H9 (cell line): ENCODE data around the gene EMX2. TPM values are rescaled to one million over a fixed set of nuclear protein-coding genes. Genes with fewer than 3 reads are reported as not detected.
A peak's percentile ranks its signal among the peaks of the same experiment; 100 is the strongest.

Source experiments
- DNase-seq: peaks from one replicate; pipeline ENCODE4 v3.0.0-alpha.2; 2017
- H2AFZ ChIP-seq: one replicate; pipeline ENCODE4 v1.6.1; 2013; ENCODE audit warnings: mild to moderate bottlenecking, low read length, control low read depth, moderate library complexity
- H2AK5ac ChIP-seq: 2 replicates; pipeline ENCODE4 v1.6.1; 2013; ENCODE audit warnings: low read length, control low read depth, mixed read lengths; ENCODE audit not compliant: insufficient read length
- H2BK120ac ChIP-seq: one replicate; pipeline ENCODE4 v1.6.1; 2013; ENCODE audit warnings: low read depth, mild to moderate bottlenecking, low read length, control low read depth, inconsistent platforms; ENCODE audit not compliant: poor library complexity, severe bottlenecking
- H2BK12ac ChIP-seq: 2 replicates; pipeline ENCODE4 v1.6.1; 2013; ENCODE audit warnings: low read length, control low read depth, mixed read lengths, low read depth; ENCODE audit not compliant: insufficient read length
- H2BK15ac ChIP-seq: 2 replicates; pipeline ENCODE4 v1.6.1; 2013; ENCODE audit warnings: low read depth, low read length, control low read depth
- H2BK20ac ChIP-seq: one replicate; pipeline ENCODE4 v1.6.1; 2013; ENCODE audit warnings: low read depth, mild to moderate bottlenecking, low read length, control low read depth, inconsistent platforms; ENCODE audit not compliant: poor library complexity, severe bottlenecking
- H2BK5ac ChIP-seq: 2 replicates; pipeline ENCODE4 v1.6.1; 2013; ENCODE audit warnings: low read length, control low read depth, mixed read lengths; ENCODE audit not compliant: insufficient read length
- H3K14ac ChIP-seq: 2 replicates; pipeline ENCODE4 v1.6.1; 2013; ENCODE audit warnings: low read length, control low read depth; ENCODE audit not compliant: insufficient read depth
- H3K18ac ChIP-seq: 2 replicates; pipeline ENCODE4 v1.6.1; 2013; ENCODE audit warnings: low read depth, mild to moderate bottlenecking, mixed read lengths, low read length, control low read depth; ENCODE audit not compliant: insufficient read length
- H3K23ac ChIP-seq: 2 replicates; pipeline ENCODE4 v1.6.1; 2013; ENCODE audit warnings: low read length, control low read depth, mixed read lengths, low read depth; ENCODE audit not compliant: insufficient read length
- H3K23me2 ChIP-seq: 2 replicates; pipeline ENCODE4 v1.6.1; 2013; ENCODE audit warnings: low read depth, mild to moderate bottlenecking, mixed read lengths, low read length, control low read depth; ENCODE audit not compliant: insufficient read length, poor library complexity, severe bottlenecking
- H3K27ac ChIP-seq: 2 replicates; pipeline ENCODE4 v1.5.1; 2013; ENCODE audit warnings: low read length, control low read depth, mixed read lengths, low read depth; ENCODE audit not compliant: insufficient read length
- H3K27me3 ChIP-seq: 2 replicates; pipeline ENCODE4 v1.6.1; 2013; ENCODE audit warnings: low read length, control low read depth, inconsistent platforms; ENCODE audit not compliant: insufficient read depth
- H3K4ac ChIP-seq: 2 replicates; pipeline ENCODE4 v1.6.1; 2013; ENCODE audit warnings: low read depth, mild to moderate bottlenecking, control low read depth, inconsistent platforms, low read length, moderate library complexity
- H3K4me1 ChIP-seq: 2 replicates; pipeline ENCODE4 v1.6.1; 2013; ENCODE audit warnings: low read length, control low read depth, inconsistent platforms; ENCODE audit not compliant: insufficient read depth
- H3K4me2 ChIP-seq: 2 replicates; pipeline ENCODE4 v1.6.1; 2013; ENCODE audit warnings: low read length, control low read depth, mixed read lengths; ENCODE audit not compliant: insufficient read length, insufficient read depth
- H3K56ac ChIP-seq: 2 replicates; pipeline ENCODE4 v1.6.1; 2013; ENCODE audit warnings: low read depth, mild to moderate bottlenecking, mixed read lengths, low read length, control low read depth; ENCODE audit not compliant: insufficient read length
- H3K79me1 ChIP-seq: 2 replicates; pipeline ENCODE4 v1.6.1; 2013; ENCODE audit warnings: low read depth, mild to moderate bottlenecking, moderate library complexity, low read length, control low read depth, inconsistent platforms; ENCODE audit not compliant: insufficient read depth, poor library complexity, severe bottlenecking
- H3K79me2 ChIP-seq: 2 replicates; pipeline ENCODE4 v1.6.1; 2013; ENCODE audit warnings: low read length, control low read depth, inconsistent platforms; ENCODE audit not compliant: insufficient read depth
- H3K9ac ChIP-seq: 2 replicates; pipeline ENCODE4 v1.6.1; 2013; ENCODE audit warnings: low read length, control low read depth, mixed read lengths; ENCODE audit not compliant: insufficient read length; ENCODE audit errors: extremely low read depth
- H3K9me3 ChIP-seq: one replicate; pipeline ENCODE4 v1.6.1; 2013; ENCODE audit warnings: low read depth, low read length, inconsistent platforms; ENCODE audit not compliant: control insufficient read depth
- H3T11ph ChIP-seq: one replicate; pipeline ENCODE4 v1.6.1; 2013; ENCODE audit warnings: mild to moderate bottlenecking, low read length, control low read depth, inconsistent platforms
- H4K20me1 ChIP-seq: one replicate; pipeline ENCODE4 v1.6.1; 2013; ENCODE audit not compliant: control insufficient read depth, insufficient read length, insufficient read depth
- H4K5ac ChIP-seq: 2 replicates; pipeline ENCODE4 v1.6.1; 2013; ENCODE audit warnings: low read depth, mild to moderate bottlenecking, mixed read lengths, low read length, control low read depth; ENCODE audit not compliant: insufficient read length
- H4K8ac ChIP-seq: replicated peaks from 2 replicates; pipeline ENCODE4 v1.6.1; 2013; ENCODE audit warnings: low read length, control low read depth, mixed read lengths, low read depth; ENCODE audit not compliant: insufficient read length
- H4K91ac ChIP-seq: 2 replicates; pipeline ENCODE4 v1.6.1; 2013; ENCODE audit warnings: low read depth, mild to moderate bottlenecking, moderate library complexity, mixed read lengths, low read length, control low read depth; ENCODE audit not compliant: insufficient read length
- H3K27ac Mint-ChIP-seq, 3 experiments: 2 replicates in 2 of 3; 3 replicates in 1 of 3; pipeline ENCODE4 v1.8.0; 2020 to 2021; ENCODE audit warnings: mixed read lengths in 3 of 3, mild to moderate bottlenecking in 1 of 3, moderate library complexity in 1 of 3
- H3K27me3 Mint-ChIP-seq: 2 replicates; pipeline ENCODE4 v1.8.0; 2021; ENCODE audit warnings: low read depth, mild to moderate bottlenecking, moderate library complexity, mixed read lengths
- H3K36me3 Mint-ChIP-seq, 3 experiments: 2 replicates in 2 of 3; 3 replicates in 1 of 3; pipeline ENCODE4 v1.8.0; 2020 to 2021; ENCODE audit warnings: low read depth in 3 of 3, mixed read lengths in 3 of 3; ENCODE audit not compliant: insufficient read depth in 1 of 3
- H3K4me1 Mint-ChIP-seq, 2 experiments: 2 replicates each; pipeline ENCODE4 v1.8.0; 2020; ENCODE audit warnings: mixed read lengths in 2 of 2
- H3K4me3 Mint-ChIP-seq, 2 experiments: 2 replicates in 1 of 2; 3 replicates in 1 of 2; pipeline ENCODE4 v1.8.0; 2020 to 2021; ENCODE audit warnings: mild to moderate bottlenecking in 2 of 2, mixed read lengths in 2 of 2, moderate library complexity in 1 of 2
- H3K9me3 Mint-ChIP-seq, 2 experiments: 2 replicates in 1 of 2; 3 replicates in 1 of 2; pipeline ENCODE4 v1.8.0; 2020; ENCODE audit warnings: mild to moderate bottlenecking in 2 of 2, mixed read lengths in 2 of 2, moderate library complexity in 1 of 2
- CTCF ChIP-seq: fragments of 200-600 bp; sonication (generic); conservative IDR thresholded peaks from 3 replicates; pipeline ENCODE4 v1.8.0; 2021; ENCODE audit warnings: antibody characterized with exemption, mild to moderate bottlenecking
- WGBS: extraction: QIAGEN DNeasy Blood & Tissue Kit; methylation state at CpG from one replicate; pipeline ENCODE4 v1.1.7; 2013; ENCODE audit warnings: missing lambda C conversion rate, low lambda C conversion rate, mixed read lengths; ENCODE audit not compliant: insufficient read length; ENCODE audit errors: extremely low coverage; 5-methylcytosine and 5-hydroxymethylcytosine counted together
- total RNA-seq: library from RNA; stranded (reverse); gene quantifications from 2 replicates; pipeline ENCODE4 v1.2.1, GENCODE V29; 2021

Gene EMX2
- total RNA-seq, 1 experiment from 2014 or later: not detected

- no peak overlapping the region for H3K23ac ChIP-seq
- peaks cover 7 to 33% of the 10 kb centered on the region in 2 experiments; a peak in 3 of 4 replicates for H3K4me1 Mint-ChIP-seq
Measured at GRCh38 chr10:117532451-117533107, 10.0 kb upstream of the EMX2 start.

More at GRCh38 chr10:117532451-117533107, 10.0 kb upstream of the EMX2 start:
- Mint-ChIP-seq H3K4me3 (no peak overlapping the region), H3K9me3 (peaks cover 0 to 2% of the 10 kb centered on the region in 2 experiments; a peak in 3 of 5 replicates), H3K27me3 (peaks cover 100% of the 10 kb centered on the region), H3K36me3 (no peaks in the 10 kb centered on the region), H3K27ac (no peak overlapping the region)
- H3T11ph ChIP-seq: no peak overlapping the region
- no peaks in the 10 kb centered on the region for H3K23me2 ChIP-seq
- H3K56ac ChIP-seq: no peak overlapping the region
- no peaks in the 10 kb centered on the region for H3K79me1 ChIP-seq
- no peak overlapping the region for H3K27ac ChIP-seq
- no peaks in the 10 kb centered on the region for H3K9me3 ChIP-seq
- H2BK5ac ChIP-seq: no peak overlapping the region
- no peak overlapping the region for H3K4me2 ChIP-seq
- H2AK5ac ChIP-seq: no peak overlapping the region
- peaks cover 75% of the 10 kb centered on the region for H3K27me3 ChIP-seq
- H3K14ac ChIP-seq: no peak overlapping the region
- no peak overlapping the region for H2BK12ac ChIP-seq
- no peak overlapping the region for H3K9ac ChIP-seq
- peaks cover 4% of the 10 kb centered on the region for H4K20me1 ChIP-seq
- H4K8ac ChIP-seq: no peak overlapping the region
- DNase-seq: peak; percentile 38
- no peak overlapping the region for H3K4ac ChIP-seq
- no peak overlapping the region for H2BK20ac ChIP-seq
- no peak overlapping the region for H2BK15ac ChIP-seq
- H2BK120ac ChIP-seq: no peak overlapping the region
- no peak for TF ChIP-seq CTCF
- WGBS: no CpG with 5 or more reads among the region's 33 CpGs
- no peaks in the 10 kb centered on the region for H3K4me1 ChIP-seq
- H3K18ac ChIP-seq: no peak overlapping the region
- H3K79me2 ChIP-seq: no peaks in the 10 kb centered on the region
- no peak overlapping the region for H2AFZ ChIP-seq
- H4K91ac ChIP-seq: no peak overlapping the region
- no peak overlapping the region for H4K5ac ChIP-seq
